HG02763 (cell line): ENCODE results near the gene CAPN8.

Source experiments
- ATAC-seq: cut with Tn5 transposase; IDR thresholded peaks from one replicate; pipeline ENCODE4 v1.9.1; 2021; ENCODE audit warnings: mild to moderate bottlenecking, moderate library complexity; ENCODE audit not compliant: unreplicated experiment

The CAPN8 gene

DNA sequence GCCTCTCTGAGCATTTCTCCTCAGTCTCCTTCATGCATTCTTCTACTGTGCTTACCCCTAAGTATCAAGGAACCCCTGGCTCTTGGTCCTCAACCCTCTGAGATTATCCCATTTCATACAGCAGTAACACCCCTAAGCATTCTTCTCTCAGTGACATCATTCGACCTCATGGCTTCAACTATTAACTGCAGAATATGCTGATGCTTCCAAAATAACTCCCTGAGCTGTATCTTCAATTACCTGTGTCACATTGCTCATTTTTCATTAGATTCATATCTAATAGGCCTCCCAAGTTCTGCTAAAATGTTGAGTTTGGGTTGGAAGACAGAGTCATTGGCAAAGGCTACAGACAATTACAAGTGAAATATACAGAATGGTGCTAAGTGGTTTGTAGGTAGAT, 7.5 kb downstream of the CAPN8 start:
- ATAC-seq, result no peak

DNA sequence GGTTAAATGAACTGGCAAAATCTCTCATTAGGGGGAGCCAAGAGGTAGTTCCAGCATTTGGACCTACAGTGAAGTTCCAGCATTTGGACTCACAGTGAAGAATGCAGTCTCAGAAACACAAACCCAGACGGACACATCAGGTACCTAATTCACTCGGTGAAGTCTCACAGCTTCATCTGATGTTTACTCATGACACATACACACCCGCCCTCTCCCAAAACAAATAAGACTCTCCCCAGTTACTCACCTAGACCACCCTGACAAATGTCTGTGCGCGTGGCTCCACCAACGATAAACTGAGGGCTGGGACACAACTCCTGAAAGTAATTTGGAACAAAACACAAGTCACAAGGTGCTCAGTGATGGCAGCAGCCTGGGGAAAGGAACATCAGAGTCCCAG, 11.4 kb downstream of the CAPN8 start:
- no peak for ATAC-seq

DNA sequence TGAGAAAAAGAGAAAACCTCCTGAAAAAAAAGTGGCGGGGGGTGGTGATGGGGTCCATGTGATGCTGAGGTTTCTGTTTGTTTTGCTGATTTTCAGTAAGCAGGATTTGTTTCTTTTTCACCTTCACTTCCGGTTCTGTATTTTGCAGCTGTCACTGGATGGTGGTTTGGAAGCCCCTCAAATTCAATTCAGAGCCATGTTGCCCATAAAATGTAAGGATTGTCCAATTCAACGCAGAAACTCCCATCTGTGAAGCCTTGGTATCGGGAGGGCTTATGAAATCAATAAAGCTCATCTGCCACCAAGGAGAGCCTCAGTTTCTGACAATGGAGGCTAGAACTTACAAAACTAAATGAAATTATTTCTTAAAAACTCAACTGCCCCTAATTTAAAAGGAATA, 12.1 kb downstream of the CAPN8 start:
- ATAC-seq, result no peak

DNA sequence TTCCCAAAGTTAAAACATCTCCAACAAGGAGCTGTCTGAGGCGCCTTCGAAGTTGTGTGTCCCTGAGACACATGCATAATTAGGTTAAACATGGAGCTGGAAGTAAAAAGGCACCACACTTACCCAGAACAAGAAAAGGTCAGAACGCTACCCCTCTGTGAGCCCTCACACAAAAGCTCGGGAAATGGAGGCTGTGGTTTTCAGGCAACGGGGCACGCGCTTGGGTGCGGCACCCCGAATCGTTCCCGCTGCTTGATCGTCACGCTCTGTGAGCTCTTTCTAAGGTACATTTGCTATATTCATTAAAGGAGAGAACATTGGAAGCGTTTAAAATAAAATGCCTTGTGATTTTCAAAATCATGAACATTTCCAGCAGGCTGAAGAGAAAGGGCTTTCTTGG, 12.5 kb downstream of the CAPN8 start:
- ATAC-seq, result no peak

DNA sequence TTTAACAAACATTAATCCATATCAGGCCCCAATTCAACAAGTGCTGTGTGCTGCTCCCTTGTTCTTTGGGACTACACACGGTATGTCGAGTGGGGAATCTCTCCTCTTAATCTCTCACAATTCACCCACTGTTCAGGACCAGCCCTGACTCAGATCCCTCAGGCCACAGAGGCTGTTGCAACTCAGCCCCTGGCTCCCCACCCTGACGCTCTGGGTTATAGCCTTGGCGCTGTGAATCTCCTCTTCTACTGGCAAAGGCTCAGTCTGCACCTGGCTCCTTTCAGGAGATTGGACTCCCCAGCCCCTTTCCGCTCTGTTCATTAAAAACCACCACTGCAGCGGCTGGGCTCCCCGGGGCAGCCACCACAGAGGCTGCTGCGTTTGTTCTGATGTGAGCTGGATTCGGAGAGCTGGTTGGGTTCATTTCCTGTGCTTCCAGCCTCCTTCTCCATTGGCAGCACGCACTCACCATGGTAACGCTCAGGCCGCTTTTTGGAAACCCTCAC, 13.0 kb downstream of the CAPN8 start:
- ATAC-seq, result no peak

DNA sequence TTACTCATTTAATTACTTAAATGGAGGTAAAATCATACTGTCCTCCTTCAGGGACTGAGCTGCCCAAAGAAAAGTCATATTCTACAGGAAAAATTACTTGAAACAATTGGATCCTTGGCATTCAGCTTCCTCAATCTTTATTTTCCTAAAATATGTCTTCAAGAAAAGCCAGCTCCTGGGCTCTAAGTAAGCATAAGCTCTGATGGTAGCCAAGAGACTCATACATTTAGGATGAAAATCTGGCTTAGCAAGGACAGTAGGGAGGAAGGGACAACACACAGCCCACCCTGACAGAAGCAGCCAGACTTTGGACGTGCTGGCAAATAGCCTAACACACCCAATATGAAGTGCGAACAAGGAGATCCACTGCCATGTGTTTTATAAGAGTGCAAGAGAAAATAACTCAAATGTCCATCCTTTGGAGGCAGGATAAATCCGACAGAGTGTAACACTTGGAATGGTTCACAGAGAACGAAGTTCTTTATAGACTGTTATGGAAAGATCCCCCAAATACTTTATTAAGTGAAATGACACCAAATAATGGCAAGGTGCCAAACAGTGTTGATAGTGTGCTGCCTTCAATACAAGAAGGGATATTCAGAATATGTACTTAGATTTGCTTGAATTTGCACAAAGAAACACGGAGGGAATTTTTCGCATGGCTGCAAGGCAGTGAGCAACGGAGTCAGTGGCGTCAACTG, 14.1 kb downstream of the CAPN8 start:
- ATAC-seq, result no peak

DNA sequence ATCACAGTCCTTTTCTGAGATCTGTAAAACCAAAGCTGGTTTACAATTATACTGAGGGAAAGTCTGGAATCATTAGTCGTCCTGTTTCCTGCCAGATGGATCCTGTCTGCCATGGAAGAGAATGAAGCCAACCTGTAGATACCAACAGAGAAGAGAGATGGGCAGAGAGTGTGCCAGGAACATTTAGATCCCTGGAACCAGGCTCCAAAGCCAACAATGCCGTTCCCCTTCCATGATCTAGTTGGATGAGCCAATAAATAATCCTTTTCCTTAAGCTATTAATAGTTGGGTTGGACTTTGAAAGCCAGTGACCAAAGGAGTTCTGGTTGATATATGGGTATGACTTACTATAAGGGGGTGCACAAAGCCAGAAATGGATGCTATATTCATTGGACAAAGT, 15.0 kb downstream of the CAPN8 start:
- no peak for ATAC-seq

DNA sequence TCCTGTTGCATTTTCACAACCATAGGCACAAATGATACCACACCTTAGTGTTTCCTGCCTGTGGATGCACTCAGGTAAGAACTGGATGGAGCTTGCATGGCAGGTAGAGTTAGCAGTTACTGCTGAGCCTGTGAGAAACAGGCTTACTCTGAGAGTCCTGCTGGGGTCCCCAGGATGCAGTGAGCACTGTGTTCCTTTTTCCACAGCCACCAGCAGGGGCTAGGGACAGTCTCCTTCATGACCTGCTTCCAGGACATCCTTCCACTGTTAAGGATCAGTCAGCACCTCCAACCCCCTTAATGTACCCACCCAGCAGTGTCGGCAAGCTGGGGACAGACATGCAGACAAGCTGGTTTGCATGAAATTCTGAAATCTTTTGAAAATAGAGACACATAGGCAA, 16.3 kb downstream of the CAPN8 start:
- ATAC-seq, result no peak

DNA sequence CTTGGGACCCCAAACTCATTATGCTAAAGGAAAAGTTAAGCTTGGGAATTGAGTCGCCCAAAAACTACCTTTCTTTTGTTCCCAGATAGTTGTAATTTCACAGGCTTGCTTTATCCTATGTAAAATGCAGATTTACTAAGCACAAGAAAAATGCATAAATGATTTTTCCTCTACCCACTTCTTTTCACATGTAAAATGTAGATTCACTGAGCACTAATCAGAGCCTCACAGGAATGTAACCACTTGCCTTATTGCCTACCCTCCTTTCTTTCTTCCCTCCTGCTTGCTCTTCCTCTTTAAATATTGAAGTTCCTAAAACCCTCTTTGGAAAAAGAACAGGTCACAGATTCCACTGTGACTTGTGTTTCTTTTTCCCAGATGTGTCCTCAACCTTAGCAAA, 18.3 kb downstream of the CAPN8 start:
- no peak for ATAC-seq

DNA sequence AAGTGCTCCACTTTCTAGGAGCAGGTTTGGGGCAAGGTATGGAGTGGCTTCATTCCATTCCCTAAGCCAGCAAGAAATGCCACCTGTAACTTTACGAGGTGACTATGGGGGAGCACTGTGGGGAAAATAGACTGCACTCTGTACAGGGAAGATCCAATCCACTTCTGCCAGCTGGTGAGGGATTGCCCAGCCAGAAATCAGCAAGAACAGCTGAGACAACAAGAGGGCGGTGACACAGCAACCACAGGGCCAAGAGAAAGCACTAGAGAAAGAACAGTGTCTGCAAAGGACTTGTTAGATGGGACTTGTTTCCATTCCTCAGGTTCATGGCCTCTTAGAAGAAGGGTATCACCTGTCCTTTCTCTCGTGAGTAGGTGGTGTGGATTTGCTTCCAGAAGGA, 19.6 kb downstream of the CAPN8 start:
- ATAC-seq, result no peak

DNA sequence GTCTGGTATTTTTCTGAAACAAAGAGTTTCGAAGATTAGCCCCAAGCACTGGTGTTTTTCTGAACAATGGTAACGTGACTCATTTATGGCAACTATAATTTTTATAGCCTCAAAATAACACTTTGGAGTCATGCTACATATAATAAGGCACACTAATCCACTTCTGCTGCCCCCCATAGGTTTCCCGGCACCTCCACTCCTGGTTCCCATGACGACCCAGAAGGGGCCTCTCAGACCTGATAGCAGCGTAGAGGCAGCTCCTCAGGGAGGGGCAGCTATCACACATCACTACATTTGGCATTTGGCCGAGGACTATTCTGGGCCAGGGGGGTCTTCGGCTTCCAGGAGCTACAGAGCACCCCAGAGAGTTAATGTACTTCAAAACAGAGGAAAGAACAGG, 23.3 kb downstream of the CAPN8 start:
- no peak for ATAC-seq

DNA sequence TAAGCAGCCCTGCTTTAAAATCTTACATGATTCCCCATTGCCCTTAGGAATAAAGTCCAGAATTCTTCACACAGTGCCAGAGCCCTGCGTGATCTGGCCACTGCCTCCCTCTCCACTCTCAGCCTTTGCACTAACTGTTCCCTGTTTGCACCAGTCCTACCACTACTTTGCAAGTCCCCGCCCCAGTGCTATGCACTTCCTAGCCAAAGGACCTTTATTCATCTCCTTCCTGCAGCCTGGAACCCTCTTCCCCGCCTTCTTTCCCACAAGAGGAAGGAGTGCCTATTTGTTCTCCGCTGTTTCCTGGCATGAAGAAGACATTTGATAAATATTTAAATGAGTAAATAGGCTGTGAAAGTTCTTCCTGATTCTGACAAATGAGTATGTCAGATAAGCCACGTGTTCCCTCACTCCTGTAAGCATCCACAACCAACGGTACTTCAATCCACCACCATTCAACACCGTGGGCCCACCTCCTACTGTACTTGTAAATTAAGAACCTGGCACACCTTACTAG, 23.9 kb downstream of the CAPN8 start:
- no peak for ATAC-seq

DNA sequence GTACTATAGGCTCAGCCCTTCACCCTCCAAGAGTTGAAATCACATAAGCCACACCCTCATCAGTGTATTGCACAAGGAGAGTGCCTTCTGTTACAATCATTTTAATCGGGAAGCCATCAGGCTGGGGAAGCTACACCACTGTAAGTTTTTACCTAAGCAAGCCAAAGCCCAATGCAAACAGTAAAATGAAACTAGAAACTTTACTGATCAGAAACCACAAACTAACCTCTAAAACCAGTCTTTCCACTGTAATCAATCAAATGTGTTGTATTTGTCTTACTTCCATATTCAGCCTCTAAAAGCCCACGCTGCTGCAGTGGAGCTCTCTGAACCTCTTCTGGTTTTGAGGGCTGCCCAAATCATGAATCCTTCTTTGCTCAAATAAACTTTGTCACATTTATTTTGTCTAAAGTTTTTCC, 26.2 kb downstream of the CAPN8 start:
- no peak for ATAC-seq

DNA sequence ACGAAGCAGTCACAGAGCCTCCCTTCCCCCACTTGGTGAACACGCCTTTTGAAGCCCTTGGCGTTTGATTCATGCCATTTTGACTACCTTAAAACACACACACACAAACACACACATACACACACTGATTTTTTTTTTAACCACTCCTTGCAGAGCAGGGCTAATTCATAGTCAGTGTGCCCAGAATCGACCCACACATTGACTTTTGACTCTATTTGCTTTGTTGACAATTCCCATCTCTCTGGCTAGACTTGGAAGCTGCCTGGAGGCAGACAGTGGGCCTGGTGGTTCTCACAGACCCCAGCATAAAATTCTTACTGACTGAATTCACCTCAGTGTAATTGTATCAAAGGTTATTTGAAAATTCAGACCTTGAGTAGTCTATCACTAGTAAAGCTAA, 30.3 kb downstream of the CAPN8 start:
- ATAC-seq, result no peak

DNA sequence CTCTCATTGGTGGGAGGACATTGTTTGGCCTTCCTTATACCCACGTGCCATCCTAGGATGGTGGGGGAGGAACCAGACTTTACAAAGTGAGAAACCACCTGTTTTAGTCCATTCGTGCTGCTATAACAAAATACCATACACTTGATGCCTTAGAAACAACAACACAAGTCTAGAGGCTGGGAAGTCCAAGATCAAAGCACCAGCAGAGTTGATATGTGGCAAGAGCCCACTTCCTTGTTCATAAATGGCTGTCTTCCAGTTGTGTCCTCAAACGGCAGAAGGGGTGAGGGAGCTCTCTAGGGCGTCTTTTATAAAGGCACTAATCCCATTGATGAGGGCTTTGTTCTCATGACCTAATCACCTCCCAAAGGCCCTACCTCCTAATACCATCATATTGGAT, 31.1 kb downstream of the CAPN8 start:
- no peak for ATAC-seq

DNA sequence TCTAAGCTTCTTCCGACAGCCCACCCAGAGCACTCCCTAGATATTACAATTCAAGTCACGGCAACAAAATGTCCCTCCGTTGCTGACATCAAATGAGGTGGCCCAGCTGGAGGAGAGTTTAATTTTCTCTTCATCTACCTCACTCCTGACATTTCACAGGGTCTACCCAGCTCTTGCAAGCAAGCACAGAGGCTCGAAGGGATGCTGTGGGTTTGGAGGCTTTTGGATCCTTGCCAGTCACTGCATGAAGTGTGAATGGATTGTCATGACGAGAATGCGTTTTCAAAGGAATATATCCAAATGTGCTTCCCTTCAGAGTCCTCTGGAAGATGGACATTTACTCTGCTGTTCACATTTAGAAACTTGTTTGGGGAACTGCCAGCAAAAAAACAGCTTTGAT, 33.5 kb downstream of the CAPN8 start:
- no peak for ATAC-seq

DNA sequence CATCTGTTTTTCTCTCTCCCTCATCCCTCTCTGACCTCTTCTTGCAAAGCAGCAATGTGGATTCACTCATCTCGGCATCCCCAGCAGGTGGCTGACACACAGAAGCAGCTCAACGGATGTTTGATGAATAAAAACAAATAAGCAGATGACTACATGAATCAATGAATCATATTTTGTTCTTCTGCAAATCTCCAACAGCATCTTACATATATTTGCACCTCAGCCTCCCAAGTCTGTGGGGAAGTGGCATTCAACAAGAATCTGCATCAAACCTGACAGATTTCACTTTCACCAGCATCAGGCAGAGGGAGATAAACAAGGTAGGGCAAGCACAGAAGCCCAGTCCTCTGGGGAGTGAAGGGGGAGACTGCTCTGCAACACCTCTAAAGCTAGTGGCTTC, 34.0 kb downstream of the CAPN8 start:
- no peak for ATAC-seq

DNA sequence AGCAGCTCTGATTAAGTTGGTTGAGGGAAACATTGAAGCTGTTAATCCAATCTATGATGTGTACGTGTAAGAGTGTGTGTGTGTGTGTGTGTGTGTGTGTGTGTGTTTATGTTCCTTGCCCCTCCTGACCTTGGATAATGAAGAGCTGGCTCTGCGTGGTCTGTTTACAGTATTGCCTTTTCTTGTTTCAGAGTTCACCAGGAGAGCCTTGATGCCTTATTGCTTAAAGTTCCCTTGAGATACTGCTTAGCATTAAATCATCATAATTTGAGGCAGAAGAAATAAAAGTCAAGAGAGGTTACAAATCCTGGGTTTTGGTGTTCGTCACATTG, 36.4 kb downstream of the CAPN8 start:
- ATAC-seq, result no peak

DNA sequence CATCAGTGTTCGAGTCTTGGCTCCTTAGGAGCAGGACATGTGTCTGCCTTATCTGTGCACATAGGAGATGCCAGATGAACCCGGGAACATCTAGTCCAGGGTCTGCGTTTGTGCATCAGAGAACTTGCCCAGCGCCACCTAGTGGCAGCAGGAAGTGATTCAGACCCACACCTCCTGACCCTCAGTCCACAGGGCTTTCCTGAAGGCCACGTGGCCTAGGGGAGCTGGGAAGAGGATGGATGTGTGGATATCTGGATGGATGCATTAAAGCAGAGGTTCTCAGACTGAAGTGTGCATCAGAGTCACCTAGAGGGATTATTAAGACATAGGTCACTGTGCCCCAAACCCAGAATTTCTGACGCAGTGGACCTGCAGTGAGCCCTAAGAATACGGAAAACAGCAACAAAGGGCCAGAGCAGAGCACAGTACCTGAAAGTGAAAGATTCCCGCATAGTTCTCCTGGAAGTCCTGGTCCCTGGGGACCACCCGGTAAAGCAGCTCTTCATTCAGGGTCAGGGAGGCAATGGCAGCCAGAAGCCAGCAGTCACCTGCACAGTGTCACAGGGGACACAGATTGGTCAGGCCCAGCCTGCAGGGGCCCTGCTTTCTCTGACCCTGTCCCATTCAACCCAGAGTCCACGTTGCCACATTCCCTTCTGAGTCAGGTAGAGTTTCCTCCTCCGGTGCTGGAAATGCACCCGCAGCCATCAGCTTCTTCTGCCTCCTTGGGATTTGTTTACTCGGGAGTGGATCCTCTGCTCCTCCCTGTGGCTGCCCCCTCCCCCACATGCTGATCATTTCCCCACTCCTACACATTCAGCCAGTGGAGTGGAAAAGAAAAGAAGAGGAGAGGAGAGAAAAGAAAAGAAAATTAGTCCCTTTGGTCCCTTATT, 37.0 kb downstream of the CAPN8 start:
- ATAC-seq, result no peak

DNA sequence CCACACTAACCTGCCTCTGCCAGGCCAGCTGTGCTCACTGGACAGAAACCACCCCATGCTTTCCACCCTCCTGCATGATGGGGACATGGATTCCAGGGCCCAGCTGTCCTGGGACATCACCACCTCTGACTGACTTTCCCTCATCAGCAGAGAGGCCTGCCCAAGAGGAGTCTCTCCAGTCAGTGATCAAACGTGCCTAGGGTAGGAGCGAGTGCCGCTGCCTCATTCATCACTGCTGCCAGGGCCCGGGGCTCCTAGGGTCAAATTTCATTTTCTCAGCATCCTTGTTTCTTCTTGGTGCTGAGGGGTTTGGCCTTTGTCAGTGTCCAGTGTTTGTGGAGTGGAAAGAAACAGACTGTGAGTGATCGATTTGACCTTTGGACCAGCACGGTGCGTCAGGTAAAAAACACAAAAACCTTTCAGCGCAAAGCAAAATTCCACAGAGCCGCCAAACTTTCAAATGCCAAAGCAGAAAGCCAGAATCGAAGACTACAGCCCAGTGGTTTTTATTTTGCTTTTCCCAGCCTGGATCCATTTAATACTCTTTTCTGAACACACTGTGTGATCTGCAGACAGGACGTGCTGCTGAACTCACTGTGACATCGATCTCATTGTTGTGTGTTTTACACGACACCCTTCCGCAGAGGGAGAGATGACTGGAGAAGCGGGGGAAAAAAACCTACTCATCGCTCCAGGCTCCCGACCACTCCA, 43.2 kb downstream of the CAPN8 start:
- no peak for ATAC-seq

DNA sequence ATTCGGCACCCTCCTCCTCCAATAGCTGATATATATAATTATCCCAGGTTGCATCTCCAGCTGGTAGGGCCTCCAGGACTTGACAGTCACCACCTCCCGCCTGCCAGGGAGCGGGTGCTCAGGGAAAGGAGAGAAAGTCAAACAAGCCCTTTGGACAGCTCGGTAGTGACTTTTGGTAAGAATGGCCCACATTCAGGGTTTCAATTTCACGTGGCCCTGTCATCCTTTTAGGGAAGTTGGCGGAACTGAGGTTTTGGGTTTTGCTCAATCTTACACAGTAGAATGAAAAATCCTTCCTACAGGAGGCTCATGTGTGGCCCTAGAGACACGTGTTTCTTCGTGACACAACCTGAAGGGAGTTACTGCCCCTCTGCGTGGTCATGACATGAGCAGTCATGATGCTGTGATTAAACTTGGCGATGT, 44.2 kb downstream of the CAPN8 start:
- ATAC-seq, result peak; percentile 80
